Measurements from ENCODE around the gene KCTD17.
"Not testable (repeated sequence)": the region's sequence is repeated elsewhere in the genome, so short reads cannot be mapped to it uniquely, and the experiment has no call there.

KCTD17 gene

GRCh38 chr22:37060801-37061610, 9.5 kb downstream of the KCTD17 start:
- no peak for DNase-seq (ENCODE audit: low read depth)

GRCh38 chr22:37061611-37062375, 10.3 kb downstream of the KCTD17 start:
- no peak for DNase-seq (ENCODE audit: low read depth)

- no peak for DNase-seq (ENCODE audit: low read depth)
Measured at GRCh38 chr22:37062376-37062675, 10.8 kb downstream of the KCTD17 start.

GRCh38 chr22:37062702-37063381, 11.3 kb downstream of the KCTD17 start:
- no peak for DNase-seq (ENCODE audit: low read depth)

GRCh38 chr22:37063431-37064420, 12.2 kb downstream of the KCTD17 start:
- DNase-seq (ENCODE audit: low read depth), result no peak

GRCh38 chr22:37064553-37064952, 13.0 kb downstream of the KCTD17 start:
- DNase-seq (ENCODE audit: low read depth), result no peak

- no peak for DNase-seq (ENCODE audit: low read depth)
Measured at GRCh38 chr22:37065180-37065579, 13.6 kb downstream of the KCTD17 start.

- DNase-seq (ENCODE audit: low read depth), result no peak
Measured at GRCh38 chr22:37065961-37066360, 14.4 kb downstream of the KCTD17 start.

GRCh38 chr22:37067428-37067827, 15.9 kb downstream of the KCTD17 start:
- no peak for DNase-seq (ENCODE audit: low read depth)

GRCh38 chr22:37068859-37069258, 17.3 kb downstream of the KCTD17 start:
- no peak for DNase-seq (ENCODE audit: low read depth)

GRCh38 chr22:37069319-37069718, 17.8 kb downstream of the KCTD17 start:
- DNase-seq (ENCODE audit: low read depth), result no peak

- DNase-seq (ENCODE audit: low read depth), result no peak
Measured at GRCh38 chr22:37069719-37070118, 18.2 kb downstream of the KCTD17 start.

- DNase-seq (ENCODE audit: low read depth), result no peak
Measured at GRCh38 chr22:37070334-37070733, 18.8 kb downstream of the KCTD17 start.

- DNase-seq (ENCODE audit: low read depth), result no peak
Measured at GRCh38 chr22:37070744-37071143, 19.2 kb downstream of the KCTD17 start.

- DNase-seq (ENCODE audit: low read depth), result not testable (repeated sequence)
Measured at GRCh38 chr22:37071850-37072592, 20.5 kb downstream of the KCTD17 start.

- no peak for DNase-seq (ENCODE audit: low read depth)
Measured at GRCh38 chr22:37072673-37073072, 21.1 kb downstream of the KCTD17 start.

GRCh38 chr22:37074537-37074936, 23.0 kb downstream of the KCTD17 start:
- no peak for DNase-seq (ENCODE audit: low read depth)

- DNase-seq (ENCODE audit: low read depth), result no peak
Measured at GRCh38 chr22:37075046-37075445, 23.5 kb downstream of the KCTD17 start.

GRCh38 chr22:37075822-37076433, 24.4 kb downstream of the KCTD17 start:
- DNase-seq (ENCODE audit: low read depth), result no peak

- peak; percentile 61 for DNase-seq (ENCODE audit: low read depth)
Measured at GRCh38 chr22:37077802-37078448, 26.4 kb downstream of the KCTD17 start.
